GM21825 (cell line): ENCODE data around the gene RCAN2.

Source experiments
- ATAC-seq: cut with Tn5 transposase; IDR thresholded peaks from one replicate; pipeline ENCODE4 v1.9.1; 2021; ENCODE audit warnings: mild to moderate bottlenecking, moderate library complexity; ENCODE audit not compliant: unreplicated experiment

The RCAN2 gene

DNA sequence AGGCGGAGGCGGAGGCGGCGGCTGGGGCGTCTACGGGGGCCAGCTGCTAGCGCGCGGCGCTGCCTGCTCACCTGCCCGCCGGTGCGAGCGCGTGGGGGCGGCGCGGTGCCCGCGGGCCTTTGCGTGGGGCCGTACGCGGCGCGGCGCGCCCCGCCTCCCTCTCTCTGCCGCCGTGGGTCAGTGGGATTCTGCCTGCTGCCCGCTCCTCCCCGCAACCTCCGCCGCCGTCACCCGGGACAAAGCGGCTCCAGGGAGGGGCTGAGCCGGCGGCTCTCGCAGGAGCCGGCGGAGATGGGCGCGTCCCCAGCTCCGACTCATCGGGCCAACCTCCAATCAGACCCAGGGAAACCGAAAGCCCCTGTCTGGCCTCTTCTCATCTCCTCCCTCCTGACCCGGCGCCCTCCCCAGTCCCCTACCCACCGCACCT, at the start of gene RCAN2:
Gene RCAN2, minus strand, starts transcription at position 249 of the 427 bp plus-strand sequence.
- peak; percentile 40 for ATAC-seq

DNA sequence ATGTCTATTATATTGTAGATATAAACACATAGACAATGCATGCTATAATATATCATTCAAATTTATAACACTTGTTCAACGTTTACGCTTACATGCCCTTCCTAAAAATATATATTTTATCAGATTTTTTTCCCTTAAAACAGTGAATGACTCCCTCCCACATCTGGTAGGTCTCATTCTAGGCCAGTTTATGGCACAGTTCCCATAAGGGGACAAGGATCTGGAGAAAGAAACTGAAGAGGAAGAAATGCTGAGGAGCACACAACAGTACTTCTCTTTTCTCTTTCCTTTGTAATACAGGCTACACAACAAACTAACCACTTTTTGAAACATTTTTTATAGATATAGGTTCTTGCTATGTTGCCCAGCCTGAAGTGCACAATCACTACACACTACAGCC, 48.6 kb upstream of the RCAN2 start:
- ATAC-seq = no peak

DNA sequence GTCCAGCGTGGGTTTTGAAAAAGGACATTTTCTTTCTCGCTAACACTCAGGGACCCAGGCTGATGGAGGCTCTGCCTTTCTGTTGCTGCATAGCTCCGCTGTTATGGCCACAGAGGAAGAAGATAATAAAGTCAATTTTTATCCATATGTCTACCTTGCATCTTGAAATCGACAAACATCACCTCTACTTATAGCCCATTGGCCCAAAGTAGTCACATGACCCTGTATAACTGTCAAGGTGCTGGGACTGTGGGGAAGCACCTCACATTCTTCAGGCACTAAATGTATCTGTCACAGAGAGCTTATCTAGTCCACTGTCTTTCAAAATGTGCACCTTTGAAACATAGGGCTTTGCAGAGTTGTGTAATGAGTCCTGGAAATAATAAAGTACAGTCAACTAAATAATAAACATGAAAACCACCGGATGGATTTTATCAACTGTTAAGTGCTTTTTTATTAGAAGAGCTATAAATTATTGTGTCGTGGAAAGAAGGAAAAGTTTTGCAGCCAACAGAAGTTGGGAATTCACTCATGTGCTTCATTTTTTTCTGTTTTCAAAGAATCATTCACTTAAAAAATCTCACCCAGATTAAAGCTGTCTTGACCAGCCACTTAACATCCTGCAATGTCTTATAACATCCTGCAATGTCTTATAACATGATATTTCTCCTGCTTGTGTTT, 47.7 kb upstream of the RCAN2 start:
- no peak for ATAC-seq

DNA sequence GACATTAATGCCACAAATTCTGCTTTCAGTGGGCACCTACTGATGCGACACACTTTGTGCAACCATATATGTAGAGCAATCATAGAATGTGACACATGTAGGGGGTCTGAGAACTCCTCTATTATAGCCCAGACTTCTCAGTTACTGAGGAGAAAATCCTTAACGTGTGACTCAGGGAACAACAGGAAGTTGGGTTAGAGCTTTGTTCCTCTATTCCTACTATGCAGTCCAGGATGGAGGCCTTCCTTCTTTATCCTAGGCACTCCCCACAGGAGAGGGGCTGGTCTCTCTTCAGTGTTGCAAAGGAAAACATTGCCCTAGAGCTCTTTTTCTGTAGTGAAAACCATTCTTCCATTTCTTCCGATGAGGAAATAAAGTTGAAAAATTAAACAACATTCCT, 39.6 kb upstream of the RCAN2 start:
- ATAC-seq = no peak

DNA sequence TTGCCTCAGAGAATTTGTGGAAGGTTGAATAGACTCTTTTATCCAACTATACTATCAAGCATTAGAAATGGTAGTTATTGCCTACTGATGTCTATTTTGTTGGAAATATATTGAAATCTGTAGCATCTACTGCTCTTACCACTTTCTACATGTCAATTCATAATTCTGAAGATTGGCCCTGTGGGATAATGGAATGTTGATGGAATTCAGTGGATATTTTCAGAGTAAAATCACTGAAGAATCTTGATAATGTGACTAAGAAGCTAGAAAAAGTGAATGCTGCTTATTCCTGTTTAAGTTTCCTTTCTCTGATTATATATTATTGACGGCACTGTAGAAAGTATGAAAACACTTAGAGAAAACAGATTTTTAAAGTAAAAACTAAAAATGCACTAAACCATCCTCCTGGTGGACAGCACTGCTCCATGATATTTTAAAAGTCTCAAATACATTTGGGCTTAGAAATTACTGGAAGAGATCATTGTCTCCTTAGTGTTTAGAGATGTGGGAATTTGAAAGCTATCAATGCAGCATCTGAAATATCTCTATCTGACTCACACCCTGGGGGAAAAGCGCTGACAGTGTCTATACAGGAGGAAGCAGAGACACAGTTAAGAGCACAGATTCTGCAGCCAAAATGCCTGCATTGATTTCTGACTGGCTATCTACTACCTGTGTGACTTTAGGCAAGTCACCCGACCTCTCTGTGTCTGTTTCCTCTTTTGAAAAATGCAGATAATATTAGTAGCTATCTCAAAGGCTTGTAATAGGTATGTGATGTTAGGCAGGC, 37.9 kb upstream of the RCAN2 start:
- no peak for ATAC-seq

DNA sequence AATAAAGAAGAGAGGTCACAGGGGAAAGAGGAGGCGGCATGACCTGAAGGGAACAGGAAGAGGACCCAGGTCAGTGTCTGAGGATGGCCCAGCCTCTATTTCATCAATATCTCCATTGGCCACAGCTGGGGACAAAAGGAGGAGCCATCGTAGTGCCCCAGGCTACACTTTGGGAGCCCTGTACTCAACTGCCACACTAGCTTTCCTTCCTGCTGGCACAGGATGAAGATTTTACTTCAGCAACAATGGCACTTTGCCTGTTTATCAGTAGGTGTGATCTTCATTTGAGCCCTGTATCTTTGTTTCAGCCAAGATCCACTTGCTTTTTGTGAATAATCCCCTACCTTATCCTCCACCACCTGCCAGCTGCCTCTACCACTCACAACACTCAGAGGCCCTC, 35.4 kb upstream of the RCAN2 start:
- ATAC-seq = no peak

DNA sequence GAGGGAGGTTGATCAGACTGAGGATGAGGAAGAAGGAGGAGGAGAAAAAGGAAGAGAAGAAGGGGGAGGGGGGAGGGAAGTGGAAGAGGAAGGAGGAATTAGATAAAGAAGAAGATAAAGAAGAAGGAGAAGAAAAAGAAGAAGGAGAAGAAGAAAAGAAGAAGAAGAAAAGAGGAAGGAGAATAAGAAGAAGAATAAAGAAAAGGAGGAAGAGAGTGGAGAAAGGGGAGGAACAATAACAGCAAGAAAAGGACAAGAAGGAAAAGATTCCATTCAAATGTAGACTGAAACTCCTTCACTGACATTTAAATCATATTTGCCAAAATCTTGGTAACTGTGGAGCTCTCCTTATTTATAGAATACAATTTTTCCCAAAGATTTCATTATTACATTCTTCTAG, 34.3 kb upstream of the RCAN2 start:
- ATAC-seq = no peak

DNA sequence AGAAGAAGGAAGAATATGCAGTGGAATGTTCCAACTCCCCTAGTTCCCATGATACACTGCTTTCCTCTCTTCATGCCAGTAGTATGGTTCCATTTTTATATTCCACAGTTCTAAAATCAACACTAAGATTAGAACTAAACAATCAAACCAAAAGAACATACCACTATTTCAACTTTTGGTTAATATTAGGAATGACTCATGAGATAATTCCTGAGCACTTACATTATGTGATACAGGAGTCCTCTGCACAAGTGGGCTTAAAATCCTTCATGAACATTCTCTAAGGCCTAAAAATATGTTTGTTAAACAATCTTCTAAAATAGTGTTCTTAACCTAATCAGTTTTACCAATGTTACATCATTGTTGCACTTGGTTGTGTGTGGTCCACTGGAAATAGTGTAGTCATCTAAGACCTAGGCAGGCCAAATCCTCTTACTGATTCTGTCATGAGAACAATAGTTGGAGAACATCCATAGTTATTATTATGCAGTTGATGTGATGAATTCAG, 30.3 kb upstream of the RCAN2 start:
- ATAC-seq = no peak

DNA sequence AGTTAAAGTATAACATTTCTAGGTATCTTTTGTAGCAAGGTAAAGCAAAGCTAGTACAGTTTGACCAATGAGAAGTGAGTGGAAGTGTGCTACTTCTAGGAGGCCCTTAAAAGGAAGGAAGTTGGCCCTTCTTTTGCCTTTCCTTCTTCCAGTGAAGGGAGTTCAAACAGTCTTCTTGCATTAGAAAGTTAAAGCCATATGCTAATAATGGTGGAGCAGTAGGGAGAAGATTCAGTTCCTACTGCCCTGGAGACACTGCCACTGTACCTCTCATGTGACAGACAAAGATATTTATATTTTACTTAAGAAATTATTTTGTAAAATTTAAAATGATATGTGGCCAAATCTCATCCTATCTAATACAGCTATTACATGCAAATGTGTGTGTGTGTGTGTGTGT, 26.0 kb upstream of the RCAN2 start:
- ATAC-seq = no peak

DNA sequence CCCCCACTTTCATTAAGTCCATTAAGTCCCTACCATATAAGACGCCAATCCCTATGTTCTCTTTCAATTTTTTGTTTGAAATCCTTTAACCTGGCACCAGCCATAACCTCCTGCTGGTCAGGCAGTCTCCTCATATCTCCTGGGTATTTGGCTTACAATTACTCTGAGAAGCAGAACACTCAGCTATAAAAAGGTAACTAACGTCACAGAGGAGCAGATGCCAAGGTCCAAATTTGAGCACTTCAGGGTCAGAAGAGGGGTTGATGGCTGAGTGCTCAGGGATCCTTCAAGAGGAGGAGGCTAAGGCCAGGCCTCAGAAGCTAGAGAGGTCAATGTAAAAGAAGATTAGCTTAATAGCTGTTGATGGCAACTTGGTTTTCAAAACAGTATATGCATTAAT, 22.3 kb upstream of the RCAN2 start:
- ATAC-seq = no peak

DNA sequence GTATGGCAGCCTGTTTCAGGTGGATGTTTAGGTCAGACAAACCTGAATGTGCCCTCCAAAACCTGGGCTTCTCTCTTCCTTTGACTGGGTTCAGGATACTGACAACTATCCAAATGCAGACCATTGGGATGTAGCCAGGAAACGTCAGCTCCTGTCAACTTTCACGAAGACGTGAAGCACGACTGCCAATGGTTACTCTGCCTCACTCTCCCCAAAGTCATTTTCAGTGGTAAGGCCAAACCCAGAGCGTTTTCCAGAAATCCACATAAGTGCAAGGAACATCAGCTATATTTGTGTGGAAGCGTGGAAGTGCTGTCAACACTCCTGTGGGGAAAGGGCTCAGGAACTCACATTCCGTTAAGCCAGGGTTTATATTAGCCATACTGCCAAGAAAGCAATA, 20.1 kb upstream of the RCAN2 start:
- no peak for ATAC-seq

DNA sequence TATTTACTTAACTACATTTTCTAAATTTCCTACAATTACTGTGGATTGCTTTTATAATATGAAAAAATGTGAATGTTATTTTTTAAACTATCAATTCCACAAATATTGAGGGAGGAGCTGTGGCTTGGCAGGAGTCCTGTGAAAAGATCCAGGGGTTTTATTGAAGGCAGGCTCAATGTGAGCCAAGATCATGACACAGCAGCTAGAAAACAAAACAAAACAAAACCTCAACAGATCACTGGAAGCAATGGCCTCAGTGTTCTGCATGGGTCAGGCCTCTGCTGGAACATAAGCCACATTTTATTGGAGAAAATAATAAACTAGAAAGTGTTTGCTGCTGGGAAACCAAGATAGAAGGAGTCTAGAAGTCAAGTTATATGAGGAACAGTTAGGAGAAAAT, 19.4 kb upstream of the RCAN2 start:
- ATAC-seq = no peak

DNA sequence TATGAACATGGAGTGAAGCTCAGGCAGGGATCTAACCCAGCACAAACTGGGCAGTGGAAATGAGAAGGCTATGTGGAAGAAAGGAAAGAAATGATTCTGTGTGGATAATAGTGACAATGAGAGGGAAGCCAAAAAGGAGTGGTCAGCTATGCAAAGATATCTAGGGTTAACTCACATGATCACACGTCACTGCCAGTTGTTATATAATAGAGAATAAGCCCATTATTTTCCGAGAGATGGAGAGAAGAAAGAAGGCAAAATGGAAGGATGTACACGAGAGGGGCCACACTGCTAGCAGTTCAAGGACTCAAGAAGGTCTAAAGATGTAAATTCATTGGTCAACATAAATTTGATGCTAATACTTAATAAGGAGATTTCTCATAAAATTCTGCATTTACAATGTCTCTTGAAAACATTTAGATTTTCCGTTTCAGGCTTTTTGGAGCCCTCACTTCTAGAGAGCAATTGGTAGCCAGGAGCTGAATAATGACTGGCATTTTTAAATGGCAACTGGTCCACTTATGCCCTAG, 18.8 kb upstream of the RCAN2 start:
- ATAC-seq = no peak

DNA sequence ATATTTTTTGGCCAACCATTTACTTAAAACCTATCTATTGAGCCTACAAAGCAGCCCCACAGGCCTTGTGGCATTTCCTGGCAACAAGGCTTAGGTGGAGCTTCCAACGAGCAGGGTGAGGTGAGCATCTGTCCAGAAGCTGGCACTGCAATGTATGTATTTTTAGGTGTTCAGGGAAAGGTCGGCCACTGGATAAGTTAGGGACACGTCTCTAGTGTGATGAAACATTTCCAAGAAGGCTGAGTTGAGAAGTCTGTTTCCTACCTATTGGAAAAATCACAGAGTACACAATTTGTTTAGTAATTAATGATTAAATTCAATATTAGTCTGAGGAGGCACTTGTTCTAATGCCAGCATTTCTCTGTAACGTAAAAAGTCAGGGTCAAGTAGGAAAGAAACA, 17.8 kb upstream of the RCAN2 start:
- ATAC-seq = no peak

DNA sequence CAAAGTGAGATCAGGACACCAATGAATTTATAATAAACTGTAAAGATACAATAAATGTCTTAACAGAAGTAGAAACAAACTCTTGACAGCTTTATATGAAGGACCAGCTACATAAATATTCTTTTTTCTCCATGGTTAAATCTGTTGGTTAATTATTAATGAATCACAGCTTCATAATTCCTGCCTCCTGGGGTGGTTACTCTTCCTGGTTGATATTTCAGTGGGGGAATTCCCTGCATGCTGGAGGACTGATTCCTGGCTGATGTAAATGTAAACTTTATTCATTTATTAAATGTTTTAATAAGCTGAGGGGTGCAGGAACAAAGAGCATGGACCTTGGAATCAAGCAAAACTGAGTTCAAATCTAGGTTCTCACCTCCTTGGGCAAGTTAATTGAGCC, 16.2 kb upstream of the RCAN2 start:
- no peak for ATAC-seq

DNA sequence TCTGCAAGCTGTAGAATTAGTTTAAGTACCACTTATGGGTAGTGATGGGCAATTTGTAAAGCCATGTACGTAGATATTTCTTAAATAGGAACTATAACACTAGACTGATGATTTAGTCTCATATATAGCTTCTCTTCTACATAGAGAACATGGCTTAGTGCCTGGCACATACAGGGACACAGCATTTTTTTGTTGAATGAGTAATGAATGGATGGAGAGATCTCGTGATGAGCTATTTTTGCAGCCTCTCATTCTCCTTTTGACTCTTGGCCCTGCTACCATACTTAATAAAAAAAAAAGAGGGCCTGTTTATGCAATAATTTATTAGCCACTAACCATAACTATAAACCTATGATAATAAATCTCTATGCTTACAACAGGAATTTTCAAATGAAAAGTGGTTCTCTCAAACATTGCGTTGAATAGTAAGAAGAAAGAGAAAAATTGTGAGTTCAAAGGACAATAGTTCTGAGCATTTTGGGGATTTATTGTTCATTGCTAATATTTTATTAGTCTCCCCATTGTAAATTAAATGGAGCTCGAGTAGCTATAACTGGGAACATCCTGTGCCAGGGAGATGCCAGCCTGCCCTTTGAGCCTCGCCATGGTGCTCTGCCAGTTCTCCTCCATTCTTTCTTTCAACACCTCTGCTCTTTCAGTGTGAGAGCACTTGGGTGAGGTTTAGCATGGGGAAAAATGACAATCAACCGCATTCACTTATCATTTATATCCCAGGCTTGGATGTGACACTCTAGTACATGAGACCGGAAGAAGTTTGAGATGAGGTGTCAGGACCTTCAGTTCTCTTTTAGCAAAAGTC, 14.7 kb upstream of the RCAN2 start:
- no peak for ATAC-seq

DNA sequence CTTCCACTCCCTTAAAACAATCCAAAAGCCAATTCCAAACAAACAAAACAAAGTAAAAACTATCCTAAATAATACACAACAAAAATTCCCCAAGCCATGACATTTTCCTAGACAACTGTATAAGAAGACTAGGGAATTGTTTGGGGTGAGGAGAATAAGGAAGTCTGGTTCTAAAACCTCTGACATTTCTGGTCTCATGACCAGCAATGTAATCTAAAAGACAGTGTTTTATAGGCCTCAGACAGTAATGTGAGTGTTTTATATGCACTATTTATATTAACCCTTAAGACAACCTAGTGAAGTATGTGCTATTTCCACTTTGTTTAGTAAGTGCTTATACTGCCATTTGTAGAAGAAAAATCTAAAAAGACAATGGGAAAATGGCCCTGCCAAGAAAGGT, 13.0 kb upstream of the RCAN2 start:
- ATAC-seq = no peak

DNA sequence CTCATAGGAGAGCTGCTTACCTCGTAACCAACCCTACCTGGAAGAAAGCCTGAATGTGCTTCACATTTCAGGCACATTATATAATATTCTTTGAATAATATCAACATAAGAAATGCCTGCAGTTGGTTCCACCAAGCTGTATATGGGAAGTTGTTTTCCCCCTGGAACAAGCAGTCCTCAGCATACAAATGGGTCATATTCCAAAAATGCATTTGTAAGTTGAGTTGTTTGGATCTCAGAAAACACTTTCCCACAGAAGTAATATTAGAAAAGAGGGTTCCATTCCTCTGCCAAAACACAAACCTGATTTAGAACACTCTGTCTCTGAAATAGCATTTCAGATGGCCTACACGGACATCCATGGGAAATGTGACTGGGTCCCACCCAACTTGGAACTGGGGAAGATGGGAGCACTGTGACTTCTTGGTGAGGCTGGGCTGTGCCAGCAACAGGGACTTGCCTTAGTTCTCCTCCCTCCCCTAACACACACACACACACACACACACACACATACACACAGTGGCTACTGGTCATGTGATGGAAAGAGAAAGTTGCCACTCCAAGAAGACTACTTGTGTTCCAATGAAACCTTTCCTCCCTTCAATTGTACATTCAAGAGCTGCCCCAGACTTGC, 11.4 kb upstream of the RCAN2 start:
- ATAC-seq = no peak

DNA sequence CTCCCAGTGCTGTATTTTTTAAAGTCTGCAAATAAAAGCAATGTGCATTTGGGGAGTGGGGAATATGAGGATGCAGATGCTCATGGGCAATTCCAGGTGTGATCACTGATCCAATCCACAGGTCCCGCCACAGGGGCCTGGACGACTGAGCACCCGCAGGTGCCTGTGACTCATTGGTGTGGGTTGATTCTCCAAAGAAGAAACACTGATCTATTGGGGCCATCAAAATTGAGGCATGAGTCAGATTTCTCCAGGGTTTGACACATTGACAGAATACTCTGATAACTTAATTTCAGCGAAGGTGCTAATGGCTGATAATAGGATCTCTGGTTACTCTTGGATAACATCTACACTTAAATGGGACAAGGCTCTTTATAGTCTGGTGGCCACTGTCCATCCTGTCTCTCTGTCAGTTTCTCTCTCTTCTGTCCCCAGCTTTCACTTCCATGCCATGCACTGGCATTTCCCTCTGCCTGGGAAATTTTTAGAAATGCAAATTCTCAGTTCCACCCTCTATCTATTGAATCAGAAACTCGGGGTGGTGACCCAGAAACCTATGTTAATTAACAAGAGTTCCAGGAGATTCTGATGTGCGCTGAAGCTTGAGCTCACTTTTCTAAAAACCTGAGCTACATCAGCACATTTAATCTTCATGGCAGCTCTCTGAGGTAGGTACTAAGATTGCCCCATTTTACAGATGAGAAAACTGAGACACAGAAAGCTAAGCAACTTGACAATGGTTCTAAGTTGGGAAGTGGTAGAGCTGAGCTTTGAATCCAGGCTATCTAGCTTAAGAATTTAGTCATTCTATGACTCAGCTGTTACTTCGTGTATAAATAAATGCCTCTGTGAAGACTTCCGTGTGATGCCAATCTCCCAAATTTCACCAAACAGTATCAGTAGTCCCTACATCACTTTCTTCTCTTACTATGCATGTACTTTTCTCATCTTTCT, 10.2 kb upstream of the RCAN2 start:
- ATAC-seq = no peak

DNA sequence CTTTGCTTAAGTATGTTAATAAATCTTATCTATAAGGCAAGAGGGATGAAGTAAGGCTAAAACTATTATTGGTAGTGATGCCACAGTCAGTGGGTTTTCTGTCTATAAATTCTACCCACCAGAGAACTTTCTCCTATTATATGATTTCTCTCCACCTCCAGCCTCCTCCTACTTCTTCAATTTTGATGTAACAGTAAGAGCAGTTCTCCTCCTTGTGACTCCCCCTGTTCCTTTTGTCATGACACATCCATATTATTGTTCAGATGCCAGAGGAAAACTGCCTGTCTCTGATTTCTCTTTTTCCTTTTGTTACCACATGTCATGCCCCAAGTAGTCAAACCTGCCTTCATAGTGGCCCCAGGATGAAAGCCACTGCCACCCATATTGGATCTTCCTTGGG, 9.1 kb upstream of the RCAN2 start:
- ATAC-seq = no peak
